Testis (tissue), 2 donors: ENCODE data around the gene NFIB.

Experiments
- POLR2A ChIP-seq: fragments of 450-650 bp; IDR thresholded peaks from one replicate; pipeline ENCODE4 v1.6.1; 2017; ENCODE audit warnings: antibody characterized with exemption, mild to moderate bottlenecking, moderate library complexity
- TF ChIP-seq, protein P1 (sequence below), 3 experiments: fragments of 450-650 bp in 2 of 3; fragments of 200-600 bp in 1 of 3; sonication (generic) in 1 of 3; IDR thresholded peaks; one replicate each; pipeline ENCODE4 v1.5.1; 2016 to 2019; ENCODE audit warnings: antibody characterized with exemption in 3 of 3, mild to moderate bottlenecking in 2 of 3, moderate library complexity in 1 of 3

GRCh38 chr9:14052359-14052758 is 261.6 kb downstream of the NFIB start:
- TF ChIP-seq, protein P1, sequence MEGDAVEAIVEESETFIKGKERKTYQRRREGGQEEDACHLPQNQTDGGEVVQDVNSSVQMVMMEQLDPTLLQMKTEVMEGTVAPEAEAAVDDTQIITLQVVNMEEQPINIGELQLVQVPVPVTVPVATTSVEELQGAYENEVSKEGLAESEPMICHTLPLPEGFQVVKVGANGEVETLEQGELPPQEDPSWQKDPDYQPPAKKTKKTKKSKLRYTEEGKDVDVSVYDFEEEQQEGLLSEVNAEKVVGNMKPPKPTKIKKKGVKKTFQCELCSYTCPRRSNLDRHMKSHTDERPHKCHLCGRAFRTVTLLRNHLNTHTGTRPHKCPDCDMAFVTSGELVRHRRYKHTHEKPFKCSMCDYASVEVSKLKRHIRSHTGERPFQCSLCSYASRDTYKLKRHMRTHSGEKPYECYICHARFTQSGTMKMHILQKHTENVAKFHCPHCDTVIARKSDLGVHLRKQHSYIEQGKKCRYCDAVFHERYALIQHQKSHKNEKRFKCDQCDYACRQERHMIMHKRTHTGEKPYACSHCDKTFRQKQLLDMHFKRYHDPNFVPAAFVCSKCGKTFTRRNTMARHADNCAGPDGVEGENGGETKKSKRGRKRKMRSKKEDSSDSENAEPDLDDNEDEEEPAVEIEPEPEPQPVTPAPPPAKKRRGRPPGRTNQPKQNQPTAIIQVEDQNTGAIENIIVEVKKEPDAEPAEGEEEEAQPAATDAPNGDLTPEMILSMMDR (IDR thresholded peaks at IDR 0.05): no peak
- TF ChIP-seq POLR2A: no peak
